C4-2B (cell line): ENCODE results near the gene SAPCD1.

ENCODE experiments used
- CTCF ChIP-seq: fragments of 450-650 bp; conservative IDR thresholded peaks from 2 replicates; pipeline ENCODE4 v1.5.1; 2017; ENCODE audit warnings: mild to moderate bottlenecking
- ZFX ChIP-seq: fragments of 450-650 bp; IDR thresholded peaks from 2 replicates; pipeline ENCODE4 v1.6.1; 2017

GRCh38 chr6:31722173-31722572, 40.3 kb upstream of the SAPCD1 start:
- TF ChIP-seq CTCF (no peak), ZFX (no peak)
